B cell (primary cell): ENCODE results near the gene ADO. TPM values are rescaled to one million over a fixed set of nuclear protein-coding genes. Genes with fewer than 3 reads are reported as not detected.

Experiments used
- ATAC-seq: fragments of 200-7000 bp; cut with Tn5 transposase; one replicate; pipeline ENCODE4 v1.10.0; 2021; ENCODE audit warnings: low read depth, mild to moderate bottlenecking, moderate number of reproducible peaks, moderate library complexity
- CTCF ChIA-PET: fragments of 350-600 bp; sonication (Branson Sonifier 250); formaldehyde crosslinking; loops from one replicate; lab custom pipeline; 2021; ENCODE audit warnings: antibody characterized with exemption, inconsistent platforms; lab: Charles Lee
- POLR2A ChIA-PET: fragments of 350-600 bp; sonication (Branson Sonifier 250); formaldehyde crosslinking; loops from one replicate; lab custom pipeline; 2021; ENCODE audit warnings: antibody characterized with exemption; lab: Charles Lee
- DNase-seq: peaks from one replicate; pipeline ENCODE4 v3.0.0; 2013
- H2AFZ ChIP-seq: 2 replicates; pipeline ENCODE4 v1.6.1; 2012; ENCODE audit warnings: mild to moderate bottlenecking, low read depth, low read length; ENCODE audit not compliant: insufficient read depth, poor library complexity, severe bottlenecking
- H3K27ac ChIP-seq, 2 donors: 1 replicate in 1 of 2; 2 replicates in 1 of 2; pipeline ENCODE4 v1.5.1; 2012 to 2013; ENCODE audit warnings: low read length in 2 of 2, mild to moderate bottlenecking in 2 of 2, moderate library complexity in 1 of 2
- H3K27me3 ChIP-seq, 4 experiments: fragments of 200-600 bp in 1 of 4; sonication (generic) in 1 of 4; replicated peaks in 1 of 4; 1 replicate in 2 of 4; 2 replicates in 2 of 4; pipeline versions ENCODE4 v1.6.1 to v1.7.0; 2013 to 2016; ENCODE audit warnings: low read length in 3 of 4, mild to moderate bottlenecking in 2 of 4, mixed read lengths in 1 of 4, moderate library complexity in 1 of 4; ENCODE audit not compliant: insufficient read depth in 4 of 4, control insufficient read depth in 3 of 4; ENCODE audit errors: control extremely low read depth in 1 of 4
- H3K36me3 ChIP-seq, 2 experiments: replicated peaks in 1 of 2; 1 replicate in 1 of 2; 2 replicates in 1 of 2; pipeline versions ENCODE4 v1.6.1 to v1.7.1; 2013; ENCODE audit warnings: low read length in 1 of 2; ENCODE audit not compliant: insufficient read depth in 2 of 2, control insufficient read depth in 1 of 2; ENCODE audit errors: control extremely low read depth in 1 of 2, extremely low read depth in 1 of 2
- H3K4me1 ChIP-seq, 2 donors: fragments of 200-600 bp in 1 of 2; sonication (generic) in 1 of 2; 1 replicate in 1 of 2; 2 replicates in 1 of 2; pipeline versions ENCODE4 v1.5.1 to v1.6.1; 2013 to 2017; ENCODE audit warnings: low read length in 2 of 2; ENCODE audit not compliant: control insufficient read depth in 2 of 2, insufficient read depth in 2 of 2
- H3K4me2 ChIP-seq: replicated peaks from 2 replicates; pipeline ENCODE3; 2012; ENCODE audit warnings: mild to moderate bottlenecking, low read depth, low read length; ENCODE audit not compliant: poor library complexity, severe bottlenecking
- H3K4me3 ChIP-seq, 5 experiments: fragments of 200-600 bp in 1 of 5; sonication (generic) in 1 of 5; 1 replicate in 3 of 5; 2 replicates in 2 of 5; pipeline versions ENCODE4 v1.5.1 to v1.7.0; 2011 to 2016; ENCODE audit warnings: low read length in 4 of 5, mild to moderate bottlenecking in 4 of 5, low read depth in 2 of 5, control low read depth in 1 of 5, moderate library complexity in 1 of 5; ENCODE audit not compliant: insufficient read depth in 1 of 5; ENCODE audit errors: control extremely low read depth in 1 of 5, extremely low read depth in 1 of 5
- H3K79me2 ChIP-seq: fragments of 200-600 bp; sonication (generic); one replicate; pipeline ENCODE4 v1.6.0; 2016; ENCODE audit warnings: low read length; ENCODE audit not compliant: control insufficient read depth, insufficient read depth
- H3K9ac ChIP-seq: fragments of 200-600 bp; sonication (generic); 2 replicates; pipeline ENCODE4 v1.6.1; 2017; ENCODE audit warnings: mild to moderate bottlenecking, low read length, moderate library complexity
- H3K9me3 ChIP-seq, 3 donors: one replicate each; pipeline versions ENCODE4 v1.6.1 to v1.7.1; 2013; ENCODE audit warnings: low read length in 2 of 3; ENCODE audit not compliant: control insufficient read depth in 2 of 3, insufficient read depth in 1 of 3; ENCODE audit errors: control extremely low read depth in 1 of 3
- H4K20me1 ChIP-seq: 2 replicates; pipeline ENCODE4 v1.6.0; 2012; ENCODE audit warnings: mild to moderate bottlenecking, low read length; ENCODE audit not compliant: insufficient read depth, control insufficient read depth, poor library complexity, severe bottlenecking
- H3K27ac Mint-ChIP-seq: one replicate; pipeline ENCODE4 v1.8.0; 2021; ENCODE audit warnings: mixed read lengths
- H3K27me3 Mint-ChIP-seq: one replicate; pipeline ENCODE4 v1.8.0; 2021; ENCODE audit warnings: mixed read lengths
- H3K4me1 Mint-ChIP-seq: one replicate; pipeline ENCODE4 v1.8.0; 2021; ENCODE audit warnings: mixed read lengths
- H3K4me3 Mint-ChIP-seq: one replicate; pipeline ENCODE4 v1.8.0; 2021; ENCODE audit warnings: mixed read lengths
- H3K9me3 Mint-ChIP-seq: one replicate; pipeline ENCODE4 v1.8.0; 2022; ENCODE audit warnings: mixed read lengths; ENCODE audit not compliant: insufficient read depth
- CTCF ChIP-seq: fragments of 200-600 bp; IDR thresholded peaks from one replicate; pipeline ENCODE4 v1.8.0; 2022; ENCODE audit warnings: antibody characterized with exemption, mild to moderate bottlenecking
- EZH2 ChIP-seq: IDR thresholded peaks from 2 replicates; pipeline ENCODE4 v1.6.1; 2012; ENCODE audit warnings: borderline replicate concordance, low read depth, mild to moderate bottlenecking, moderate library complexity, low read length; ENCODE audit not compliant: insufficient read depth, poor library complexity, severe bottlenecking
- WGBS: methylation state at CpG from one replicate; pipeline ENCODE4 v1.1.5; 2013; ENCODE audit warnings: missing lambda C conversion rate; ENCODE audit not compliant: insufficient coverage; 5-methylcytosine and 5-hydroxymethylcytosine counted together
- intact Hi-C: fragments of 100-400 bp; cut with micrococcal nuclease; formaldehyde crosslinking; loops from one replicate; pipeline ENCODE4 v1.10.0; 2022
- polyA plus RNA-seq: library from polyadenylated mRNA; depleted of rRNA; stranded (reverse); fragments of >200 nt; gene quantifications from 2 replicates; pipeline ENCODE4 v1.2.3, GENCODE V29; 2012
- total RNA-seq, 2 donors: library from RNA; stranded (reverse); fragments of 120-200 nt in 1 of 2; gene quantifications; 1 replicate in 1 of 2; 2 replicates in 1 of 2; pipeline versions ENCODE4 v1.2.3 to v1.2.4, GENCODE V29; 2013 to 2022

ADO gene
- total and polyA plus RNA-seq, 2 donors (not counting 1 experiment from before 2014, with no cell fraction given): 9.4 to 18.4 TPM

- no peak overlapping the region for H3K4me3 ChIP-seq
- H3K4me2 ChIP-seq: no peak overlapping the region
- peaks cover 0 to 5% (median 4%) of the 10 kb centered on the region in 4 experiments for H3K27me3 ChIP-seq
- no peaks in the 10 kb centered on the region for H3K36me3 ChIP-seq
- Mint-ChIP-seq H3K4me3 (no peak overlapping the region), H3K4me1 (no peaks in the 10 kb centered on the region), H3K27ac (no peak overlapping the region), H3K27me3 (peaks cover 26% of the 10 kb centered on the region), H3K9me3 (no peaks in the 10 kb centered on the region)
- intact Hi-C loops: no loop called here
- no peaks in the 10 kb centered on the region for H3K9me3 ChIP-seq
- no peak for DNase-seq
- no peak overlapping the region for H2AFZ ChIP-seq
- no peak overlapping the region for H3K9ac ChIP-seq
- no peaks in the 10 kb centered on the region for H3K79me2 ChIP-seq
- ChIA-PET POLR2A (no interaction called here), CTCF (no interaction called here)
- no peak for ATAC-seq
- H4K20me1 ChIP-seq: no peaks in the 10 kb centered on the region
- H3K4me1 ChIP-seq: no peaks in the 10 kb centered on the region
- WGBS: 96% methylated on average over 3 of the region's 4 CpGs
- TF ChIP-seq CTCF: no peak
- TF ChIP-seq EZH2: no peak
- H3K27ac ChIP-seq: no peak overlapping the region
Measured at GRCh38 chr10:62795762-62796161, 8.8 kb upstream of the ADO start.

- WGBS: no CpG with 5 or more reads among the region's 3 CpGs
- CTCF ChIA-PET: interaction anchor here (0.7 kb wide), 1 partner anchor 21 kb away, joined by 6 read pairs; no protein-coding TSS in a partner anchor
Measured at GRCh38 chr10:62796896-62797295, 7.6 kb upstream of the ADO start.

More at GRCh38 chr10:62796896-62797295, 7.6 kb upstream of the ADO start:
- no peaks in the 10 kb centered on the region for H3K4me1 ChIP-seq
- H3K27me3 ChIP-seq: peaks cover 0 to 5% (median 4%) of the 10 kb centered on the region in 4 experiments
- no peak overlapping the region for H3K4me2 ChIP-seq
- Mint-ChIP-seq H3K4me1 (no peaks in the 10 kb centered on the region), H3K9me3 (no peaks in the 10 kb centered on the region), H3K27ac (no peak overlapping the region), H3K27me3 (peaks cover 26% of the 10 kb centered on the region), H3K4me3 (no peak overlapping the region)
- H2AFZ ChIP-seq: no peak overlapping the region
- no peaks in the 10 kb centered on the region for H3K79me2 ChIP-seq
- intact Hi-C loops: no loop called here
- POLR2A ChIA-PET: no interaction called here
- no peaks in the 10 kb centered on the region for H4K20me1 ChIP-seq
- ATAC-seq (no peak), DNase-seq (no peak)
- no peaks in the 10 kb centered on the region for H3K9me3 ChIP-seq
- H3K36me3 ChIP-seq: no peaks in the 10 kb centered on the region
- H3K27ac ChIP-seq: no peak overlapping the region
- no peak overlapping the region for H3K4me3 ChIP-seq
- no peak overlapping the region for H3K9ac ChIP-seq
- no peak for TF ChIP-seq EZH2
- TF ChIP-seq CTCF: no peak
